ENCODE results near the gene UBB.

The UBB gene

DNA sequence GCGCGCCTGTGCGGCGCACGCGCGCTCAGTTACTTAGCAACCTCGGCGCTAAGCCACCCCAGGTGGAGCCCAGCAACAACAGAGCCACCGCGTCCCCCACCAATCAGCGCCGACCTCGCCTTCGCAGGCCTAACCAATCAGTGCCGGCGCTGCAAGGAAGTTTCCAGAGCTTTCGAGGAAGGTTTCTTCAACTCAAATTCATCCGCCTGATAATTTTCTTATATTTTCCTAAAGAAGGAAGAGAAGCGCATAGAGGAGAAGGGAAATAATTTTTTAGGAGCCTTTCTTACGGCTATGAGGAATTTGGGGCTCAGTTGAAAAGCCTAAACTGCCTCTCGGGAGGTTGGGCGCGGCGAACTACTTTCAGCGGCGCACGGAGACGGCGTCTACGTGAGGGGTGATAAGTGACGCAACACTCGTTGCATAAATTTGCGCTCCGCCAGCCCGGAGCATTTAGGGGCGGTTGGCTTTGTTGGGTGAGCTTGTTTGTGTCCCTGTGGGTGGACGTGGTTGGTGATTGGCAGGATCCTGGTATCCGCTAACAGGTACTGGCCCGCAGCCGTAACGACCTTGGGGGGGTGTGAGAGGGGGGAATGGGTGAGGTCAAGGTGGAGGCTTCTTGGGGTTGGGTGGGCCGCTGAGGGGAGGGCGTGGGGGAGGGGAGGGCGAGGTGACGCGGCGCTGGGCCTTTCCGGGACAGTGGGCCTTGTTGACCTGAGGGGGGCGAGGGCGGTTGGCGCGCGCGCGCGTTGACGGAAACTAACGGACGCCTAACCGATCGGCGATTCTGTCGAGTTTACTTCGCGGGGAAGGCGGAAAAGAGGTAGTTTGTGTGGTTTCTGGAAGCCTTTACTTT lies at the start of gene UBB:
UBB (plus strand) TSS at position 452 of the 856 bp plus-strand sequence. CDS start 817 bp downstream, outside the sequence.
- DNase-seq, result peak; percentile 73 to 79

DNA sequence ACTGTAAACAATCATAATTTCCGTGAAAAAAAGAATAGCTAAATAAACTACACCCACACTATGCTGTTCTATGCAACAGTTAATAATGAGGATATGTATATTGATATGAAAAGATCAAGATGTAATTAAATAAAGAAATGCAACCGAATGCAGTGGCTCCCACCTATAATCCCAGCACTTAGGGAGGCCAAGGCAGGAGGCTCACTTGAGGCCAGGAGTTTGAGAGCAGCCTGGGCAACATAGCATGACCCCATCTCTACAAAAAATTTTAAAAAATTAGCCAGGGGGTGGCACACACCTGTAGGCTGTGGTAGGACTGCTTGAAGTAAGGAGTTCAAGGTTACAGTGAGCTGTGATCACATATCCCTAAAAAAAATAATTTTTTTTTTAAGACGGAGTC lies 42.5 kb upstream of the UBB start:
- DNase-seq, result no peak

DNA sequence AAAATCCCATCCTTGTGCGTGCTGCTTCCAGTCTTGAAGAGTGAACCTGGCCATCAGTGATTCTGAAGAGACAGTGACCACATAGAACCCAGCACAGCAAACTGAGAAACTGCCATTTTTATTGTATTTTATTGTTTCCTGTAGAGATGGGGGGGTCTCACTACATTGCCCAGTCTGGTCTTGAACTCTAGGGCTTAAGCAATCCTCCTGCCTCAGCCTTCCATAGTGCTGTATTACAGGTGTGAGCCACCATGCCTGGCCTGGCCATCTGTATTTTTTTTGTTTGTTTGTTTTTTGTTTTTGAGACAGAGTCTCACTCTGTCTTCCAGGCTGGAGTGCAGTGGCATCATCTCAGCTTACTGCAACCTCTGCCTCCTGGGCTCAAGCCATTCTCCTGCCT lies 41.5 kb upstream of the UBB start:
- no peak for DNase-seq

DNA sequence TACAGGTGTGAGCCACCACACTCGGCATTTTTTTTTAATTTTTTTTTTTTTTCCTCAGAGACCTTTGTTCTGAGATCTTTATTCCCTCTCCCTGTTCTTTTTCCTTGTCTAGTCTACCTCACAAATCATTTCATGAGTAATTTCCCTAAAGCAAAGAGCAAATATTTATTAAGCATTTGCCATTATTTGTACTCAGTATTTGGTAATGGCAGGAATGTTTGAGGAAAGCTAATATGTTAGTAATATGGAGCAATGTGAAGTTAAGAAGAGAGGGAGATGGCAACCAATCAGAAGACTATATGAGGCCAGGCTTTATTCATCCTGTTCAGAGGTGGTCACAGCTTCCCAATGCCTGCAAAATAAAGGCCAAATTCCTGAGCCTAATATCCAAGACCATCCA lies 40.9 kb upstream of the UBB start:
- DNase-seq, result no peak

DNA sequence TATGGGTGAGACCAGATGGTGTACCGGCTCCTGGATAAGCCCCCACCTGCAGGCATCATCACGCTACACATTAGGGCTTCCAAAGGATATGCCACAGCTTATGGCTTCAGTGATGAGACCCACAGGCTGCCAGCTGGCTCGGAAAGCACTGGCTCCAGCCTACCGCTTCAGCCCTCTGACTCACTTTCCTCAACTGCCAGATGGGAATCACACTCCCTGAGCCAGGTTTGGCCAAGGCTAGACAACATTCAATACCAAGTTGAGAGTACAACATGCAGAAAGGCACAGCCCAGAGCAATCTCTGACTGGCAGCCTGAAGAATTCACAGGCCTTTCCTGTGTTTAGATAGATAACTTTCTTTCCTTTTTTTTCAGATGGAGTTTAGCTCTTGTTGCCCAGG lies 37.9 kb upstream of the UBB start:
- DNase-seq, result no peak

DNA sequence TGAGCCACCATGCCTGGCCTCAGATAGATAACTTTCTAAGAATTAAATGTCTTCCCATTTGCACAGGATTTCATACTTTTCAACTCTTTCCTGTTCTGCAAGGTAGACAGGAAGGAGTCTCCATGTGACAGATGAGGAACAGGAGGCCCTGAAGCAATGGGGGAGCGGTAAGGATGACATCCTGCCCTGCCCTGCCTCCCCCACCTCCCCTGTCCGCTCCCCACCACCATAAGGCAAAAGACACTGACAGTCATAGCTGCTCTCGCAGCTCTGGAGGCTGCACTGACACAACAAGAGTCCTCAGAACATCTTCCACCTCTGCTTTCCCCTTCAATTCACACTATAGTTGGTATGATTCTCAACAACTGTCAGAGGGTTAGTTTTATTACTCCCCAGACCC lies 37.3 kb upstream of the UBB start:
- DNase-seq, result no peak

DNA sequence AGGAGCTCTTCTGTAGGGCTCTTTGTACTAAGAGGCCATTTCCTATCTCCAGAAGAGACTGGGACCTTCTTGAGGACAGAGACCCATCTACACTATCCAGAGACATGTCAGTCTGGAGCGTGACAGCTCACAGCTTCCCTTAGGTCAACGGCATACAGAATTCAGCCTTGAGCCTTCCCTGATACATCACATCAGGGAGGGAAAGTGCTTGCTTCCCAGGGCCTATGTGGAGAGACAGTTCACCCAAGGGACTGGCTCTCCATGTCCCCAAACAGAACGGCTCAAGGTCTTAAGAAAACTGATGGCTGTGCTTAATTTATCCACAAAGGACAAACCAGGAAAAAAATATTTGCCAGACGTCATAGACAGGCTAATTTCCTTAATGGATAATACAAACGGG lies 35.3 kb upstream of the UBB start:
- DNase-seq, result no peak

DNA sequence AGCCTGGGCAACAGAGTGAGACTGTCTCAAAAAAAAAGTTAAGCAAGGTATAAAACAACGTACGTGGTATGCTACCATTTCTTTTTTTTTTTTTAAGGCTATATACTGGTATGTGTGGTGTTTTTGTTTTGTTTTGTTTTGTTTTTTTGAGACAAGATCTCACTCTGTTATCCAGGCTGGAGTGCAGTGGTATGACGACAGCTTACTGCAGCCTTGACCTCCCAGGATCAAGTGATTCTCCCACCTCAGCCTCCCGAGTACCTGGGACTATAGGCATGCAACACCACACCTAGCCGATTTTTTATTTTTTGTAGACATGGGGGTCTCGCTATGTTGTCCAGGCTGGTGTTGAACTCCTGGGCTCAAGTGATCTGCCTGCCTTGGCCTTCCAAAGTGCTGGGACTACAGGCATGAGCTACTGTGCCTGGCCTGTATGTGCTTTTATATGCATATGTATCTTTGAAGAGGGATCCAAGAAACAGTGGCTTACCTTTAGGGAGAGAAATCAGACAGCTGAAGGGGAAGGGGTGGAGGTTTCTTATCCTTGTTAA lies 34.1 kb upstream of the UBB start:
- DNase-seq, result no peak

DNA sequence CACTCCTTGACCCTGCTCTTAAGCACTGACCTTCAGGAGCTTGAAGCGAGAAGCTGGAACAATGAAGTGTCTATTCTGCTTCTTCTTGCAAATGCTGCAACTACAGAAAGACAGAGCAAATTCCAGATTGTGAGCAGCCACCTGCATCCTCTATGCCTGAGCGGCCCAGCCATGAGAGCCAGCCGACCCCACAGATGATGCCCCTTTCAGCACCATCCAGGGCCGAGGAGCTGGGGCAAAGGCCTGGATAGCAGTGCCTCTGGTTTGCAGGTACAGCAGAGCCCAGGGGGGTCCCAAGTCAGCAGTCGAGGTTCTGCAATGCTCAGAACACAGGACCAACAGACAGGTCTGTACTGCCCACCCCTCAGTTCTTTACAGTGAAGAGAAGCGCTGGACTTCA lies 32.3 kb upstream of the UBB start:
- DNase-seq, result no peak

DNA sequence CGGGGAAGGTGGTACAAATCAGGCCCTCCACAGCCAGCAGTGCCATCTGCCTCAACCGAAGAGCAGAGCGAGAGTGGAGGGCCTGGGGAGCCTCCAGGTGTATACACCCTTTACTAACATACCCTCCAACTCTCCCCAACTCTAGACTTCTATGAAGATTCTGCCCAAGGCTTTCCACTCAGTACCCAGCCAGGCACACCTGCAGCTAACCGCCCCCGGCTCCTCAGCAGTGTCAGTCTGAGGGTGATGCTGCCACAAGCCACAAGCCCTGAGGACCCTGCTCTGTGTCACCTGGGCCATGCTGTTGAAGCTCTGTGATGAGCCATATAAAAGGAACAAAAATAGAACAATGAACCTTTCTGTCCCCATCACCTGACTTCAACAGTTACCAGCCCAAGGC lies 31.5 kb upstream of the UBB start:
- no peak for DNase-seq

DNA sequence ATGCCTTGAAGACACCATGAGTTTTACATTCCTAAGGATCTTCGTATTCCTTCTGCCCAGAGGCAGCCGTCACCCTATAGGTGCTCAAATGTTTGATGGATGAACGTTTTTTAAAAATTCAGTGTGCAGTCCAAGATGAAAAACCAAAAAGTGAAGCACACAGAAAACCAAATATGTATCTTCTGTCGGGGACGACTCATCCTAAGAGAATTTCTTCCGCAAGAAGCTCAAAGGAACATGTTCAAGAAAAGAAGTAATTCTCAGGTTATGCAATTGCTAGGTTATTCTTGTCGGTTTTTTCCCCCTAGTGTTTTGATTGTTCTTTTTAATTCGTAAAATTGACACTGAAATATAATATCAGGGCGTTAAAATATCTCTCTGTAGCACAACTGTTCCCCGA lies 29.1 kb upstream of the UBB start:
- DNase-seq, result no peak

DNA sequence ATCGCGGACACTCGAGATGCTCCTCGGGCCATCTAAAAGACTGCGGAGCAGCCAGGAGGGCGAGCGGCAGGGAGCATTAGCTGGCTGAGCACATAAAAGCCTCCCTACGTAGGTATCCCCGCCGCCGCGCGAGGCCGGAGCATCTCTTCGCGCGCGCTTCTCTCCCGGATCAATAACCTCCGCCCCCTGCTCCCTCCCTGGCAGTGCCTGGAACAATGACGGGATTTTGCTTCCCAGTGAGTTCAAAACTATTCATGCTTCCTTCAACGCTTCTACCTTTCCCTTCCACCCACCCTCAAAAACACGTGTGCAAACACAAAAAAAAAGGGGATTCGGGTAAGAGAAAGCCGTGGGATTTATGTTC lies 28.6 kb upstream of the UBB start:
- peak in 1 of 2 experiments; percentile 5 for DNase-seq

DNA sequence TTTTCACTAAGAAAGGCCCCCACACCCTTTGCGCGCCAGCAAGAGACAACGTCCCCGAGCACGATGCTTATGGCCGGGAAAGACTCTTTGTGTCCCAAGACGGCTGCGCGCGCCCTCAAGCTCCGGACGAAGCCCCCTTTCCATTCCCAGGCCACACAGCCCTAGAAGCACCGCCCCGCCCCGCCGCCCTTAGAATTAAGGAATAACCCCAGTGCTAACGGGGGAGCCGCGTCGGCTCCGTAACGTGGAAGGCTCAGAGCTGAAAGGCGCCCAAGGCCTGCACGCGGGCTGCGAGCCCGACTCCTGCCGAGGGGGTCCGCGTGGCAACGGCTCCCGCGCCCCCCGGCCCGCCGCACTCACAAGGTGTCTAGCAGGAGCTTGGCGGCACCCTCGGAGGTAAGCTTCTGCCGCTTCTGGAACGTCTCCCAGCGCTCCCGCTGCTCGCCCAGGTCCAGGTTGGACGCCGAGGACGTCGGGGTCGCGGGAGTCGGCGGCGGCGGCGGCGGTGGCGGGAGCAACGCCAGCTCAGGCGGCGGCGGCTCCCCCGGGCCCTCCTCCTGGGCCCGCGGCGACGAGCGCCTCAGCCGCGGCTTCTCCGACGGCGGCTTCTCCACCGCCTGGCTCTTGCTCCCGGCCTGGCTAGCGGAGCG lies 28.1 kb upstream of the UBB start:
- peak in 1 of 2 experiments; percentile 5 for DNase-seq

DNA sequence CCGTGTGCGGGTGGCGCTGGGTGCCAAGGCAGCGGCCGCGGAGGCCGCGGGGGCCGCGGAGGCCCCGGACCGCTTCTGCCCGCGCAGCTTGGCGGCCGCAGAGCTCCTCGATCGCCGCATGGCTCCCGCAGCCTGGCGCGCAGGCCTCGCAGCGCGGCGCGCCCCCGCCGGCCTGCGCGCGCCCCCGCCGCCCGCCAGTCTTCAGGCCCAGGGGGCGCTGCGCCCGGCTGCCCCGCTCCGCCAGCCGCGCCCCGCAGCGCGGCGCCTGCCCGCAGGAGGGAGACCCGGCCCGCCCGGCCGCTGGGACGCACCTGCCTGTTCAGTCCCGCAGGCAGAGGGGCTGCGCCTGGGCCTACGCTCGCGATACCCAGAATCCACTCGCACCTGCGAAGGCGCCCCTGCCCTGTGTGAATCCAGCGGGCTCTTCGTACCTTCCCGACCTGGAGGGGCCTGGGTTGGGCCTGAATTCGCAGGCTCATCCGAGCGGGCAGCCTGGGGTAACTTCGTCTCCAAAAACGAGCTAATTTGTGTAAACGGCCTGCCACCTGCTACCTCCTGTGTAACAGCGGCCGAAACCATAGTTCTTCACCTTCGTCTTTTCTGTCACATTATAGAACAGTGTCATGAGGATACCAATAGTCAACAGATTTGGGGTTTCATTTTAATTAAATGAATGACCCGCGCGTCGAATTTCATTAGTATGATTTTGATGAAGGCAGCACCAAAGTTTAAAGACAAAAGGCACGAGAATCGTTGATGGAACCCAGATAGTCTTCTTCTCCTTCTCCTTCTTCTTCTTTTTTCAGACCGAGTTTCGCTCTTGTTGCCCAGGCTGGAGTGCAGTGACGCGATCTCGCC lies 27.3 kb upstream of the UBB start, which contains the start of gene CENPV:
CENPV (minus strand) TSS at position 153 of the 858 bp plus-strand sequence; CDS start at position 120, 33 bp downstream.
- peak in 1 of 2 experiments; percentile 20 for DNase-seq

DNA sequence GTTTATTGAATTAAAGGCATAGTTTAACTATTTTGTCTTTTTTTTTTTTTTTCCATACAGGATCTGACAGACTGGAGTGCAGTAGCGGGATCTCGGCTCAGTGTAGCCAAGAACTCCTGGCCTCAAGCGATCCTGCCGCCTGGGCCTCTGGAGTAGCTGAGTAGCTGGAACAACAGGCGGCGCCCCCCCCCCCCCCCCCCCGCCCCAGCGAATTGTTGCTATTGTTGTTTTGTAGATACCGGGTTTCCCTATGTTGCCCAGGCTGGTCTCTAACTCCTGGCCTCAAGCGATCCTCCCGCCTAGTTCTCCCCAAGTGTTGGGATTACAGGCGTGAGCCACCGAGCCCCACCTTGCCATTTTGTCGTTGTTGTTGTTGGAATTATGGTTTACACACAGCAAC lies 26.3 kb upstream of the UBB start:
- DNase-seq, result no peak

DNA sequence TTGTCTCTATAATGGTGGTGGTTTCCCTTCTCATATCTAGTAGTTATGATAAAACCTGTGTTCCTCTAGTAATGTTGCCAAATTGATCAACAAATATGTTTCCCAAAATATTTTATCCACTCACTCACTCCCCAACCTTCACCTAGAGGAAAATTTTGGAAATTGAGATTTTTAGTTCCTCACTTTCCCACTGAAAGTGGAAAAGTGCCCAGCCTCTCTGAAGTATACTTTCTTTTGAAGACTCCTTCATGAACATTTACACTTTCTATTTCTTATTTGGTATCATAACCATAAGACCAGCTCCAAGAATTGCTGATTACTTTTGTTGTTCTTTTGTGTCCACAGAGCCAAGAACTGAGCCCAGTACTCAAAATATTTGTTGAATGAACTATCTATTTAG lies 22.5 kb upstream of the UBB start:
- DNase-seq, result no peak

DNA sequence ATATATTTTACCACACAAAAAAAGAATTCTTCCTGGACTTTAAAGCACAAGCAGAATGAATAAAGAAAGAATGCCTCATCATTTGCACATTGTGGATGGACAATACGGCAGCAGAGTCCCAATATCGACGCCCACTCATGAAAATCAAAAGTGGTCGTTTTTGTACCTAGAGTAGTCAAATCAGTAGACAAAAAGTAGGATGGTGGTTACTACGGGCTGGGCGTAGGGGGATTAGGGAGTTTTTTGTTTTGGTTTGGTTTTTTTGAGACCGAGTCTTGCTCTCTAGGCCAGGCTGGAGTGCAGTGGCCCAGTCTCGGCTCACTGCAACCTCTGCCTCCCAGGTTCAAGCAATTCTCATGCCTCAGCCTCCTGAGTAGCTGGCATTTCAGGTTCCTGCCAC lies 19.0 kb upstream of the UBB start:
- DNase-seq, result no peak

DNA sequence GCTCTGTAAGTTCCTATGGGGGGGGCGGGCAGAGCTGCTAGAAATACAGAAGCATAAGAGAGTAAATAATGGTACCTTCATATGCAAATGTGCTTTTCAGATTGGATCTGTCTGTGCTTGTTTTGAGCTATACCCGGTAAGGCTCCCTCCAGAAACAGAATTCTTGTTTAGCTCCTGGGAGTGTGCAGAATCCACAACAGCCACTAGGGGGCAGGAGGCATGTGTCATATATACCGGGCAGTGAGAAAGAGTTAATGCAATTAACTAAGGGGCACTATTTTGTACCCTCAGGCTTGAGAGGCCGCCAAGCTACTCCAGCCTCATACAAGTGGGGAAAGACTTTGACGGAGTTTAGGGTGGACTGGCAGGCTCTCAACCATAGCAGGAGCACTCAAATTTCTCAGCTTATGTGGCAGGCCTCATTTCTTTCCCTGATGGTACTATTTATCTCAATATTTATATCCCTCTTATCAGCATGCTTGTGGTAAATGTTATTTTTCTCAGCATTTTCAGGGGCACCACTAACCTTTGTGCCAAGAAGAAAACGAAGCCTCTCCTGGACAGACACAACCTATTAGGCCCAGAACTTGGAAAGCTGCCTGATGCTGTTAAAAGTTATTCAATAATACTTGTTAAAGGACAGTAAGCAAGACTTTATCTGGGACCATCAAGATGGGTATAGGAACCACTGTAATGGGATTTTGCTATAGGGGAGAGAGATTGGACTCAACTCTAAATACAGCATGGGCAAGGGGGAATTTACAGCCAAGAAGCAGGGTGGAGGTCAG lies 16.9 kb upstream of the UBB start:
- DNase-seq, result peak; percentile 58 to 77

DNA sequence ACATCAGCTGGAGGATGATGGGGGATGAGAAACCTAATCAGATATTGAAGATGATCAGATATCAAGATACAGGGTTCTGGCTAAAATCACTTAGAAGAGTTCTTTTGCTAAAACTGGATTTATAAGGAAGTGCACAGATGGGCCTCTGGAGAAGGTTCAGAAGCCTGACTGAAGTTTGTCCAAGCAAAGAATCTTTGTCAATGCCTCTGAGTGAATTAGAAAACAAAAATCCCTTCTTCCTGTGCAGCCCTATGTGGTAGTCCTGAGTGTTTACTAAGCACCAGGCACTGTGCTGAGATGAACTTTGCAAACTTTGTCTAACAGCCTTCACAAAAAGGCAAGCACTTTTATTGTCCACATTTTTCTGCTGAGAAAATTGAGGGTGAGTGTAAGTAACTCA lies 16.3 kb upstream of the UBB start:
- no peak for DNase-seq

DNA sequence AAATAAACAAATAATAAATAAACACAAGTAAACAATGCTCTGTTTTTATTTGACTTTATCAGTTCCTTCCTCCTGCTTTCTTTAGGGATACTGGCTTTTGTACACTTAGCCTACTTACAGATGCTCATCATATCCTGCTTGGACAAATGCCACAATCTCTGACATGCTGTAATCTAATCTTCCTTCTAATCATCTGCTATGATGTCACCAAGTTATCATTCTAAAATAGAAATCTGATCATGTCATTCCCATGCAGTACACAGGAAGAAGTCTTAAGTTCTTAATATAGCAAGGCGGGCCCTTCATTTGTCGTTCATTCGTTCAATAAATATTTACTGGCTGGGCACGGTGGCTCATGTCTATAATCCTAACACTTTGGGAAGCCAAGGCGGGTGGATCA lies 9.1 kb upstream of the UBB start:
- DNase-seq, result no peak

DNA sequence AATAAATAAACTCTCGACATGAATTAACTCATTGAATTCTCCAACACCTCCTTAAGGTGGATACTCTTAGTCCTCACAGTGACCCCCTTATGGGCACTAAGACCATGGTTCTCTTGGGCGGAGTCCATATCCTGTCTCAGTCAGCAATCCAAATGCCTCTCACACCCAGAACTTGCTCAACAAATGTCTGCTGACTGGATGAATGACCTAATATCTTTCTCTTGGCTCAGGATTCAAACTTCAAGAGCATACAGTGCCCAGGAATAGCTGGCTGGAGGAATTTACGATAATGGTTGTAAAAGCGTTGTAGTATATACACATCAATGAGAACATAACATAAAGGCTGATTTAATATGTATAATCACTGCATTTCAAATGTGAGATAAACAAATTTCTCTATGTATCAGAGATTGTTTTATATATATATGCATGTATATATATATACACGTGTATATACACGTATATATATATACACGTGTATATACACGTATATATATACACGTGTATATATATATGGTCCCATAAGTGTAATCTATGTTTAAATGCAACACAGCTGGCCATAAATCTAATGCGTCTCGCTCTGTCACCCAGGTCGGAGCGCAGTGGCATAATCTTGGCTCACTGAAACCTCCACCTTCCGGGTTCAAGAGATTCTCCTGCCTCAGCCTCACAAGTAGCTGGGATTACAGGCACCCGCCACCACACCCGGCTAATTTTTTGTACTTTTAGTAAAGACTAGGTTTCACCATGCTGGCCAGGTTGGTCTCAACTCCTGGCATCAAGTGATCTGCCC lies 6.5 kb upstream of the UBB start:
- no peak for DNase-seq

DNA sequence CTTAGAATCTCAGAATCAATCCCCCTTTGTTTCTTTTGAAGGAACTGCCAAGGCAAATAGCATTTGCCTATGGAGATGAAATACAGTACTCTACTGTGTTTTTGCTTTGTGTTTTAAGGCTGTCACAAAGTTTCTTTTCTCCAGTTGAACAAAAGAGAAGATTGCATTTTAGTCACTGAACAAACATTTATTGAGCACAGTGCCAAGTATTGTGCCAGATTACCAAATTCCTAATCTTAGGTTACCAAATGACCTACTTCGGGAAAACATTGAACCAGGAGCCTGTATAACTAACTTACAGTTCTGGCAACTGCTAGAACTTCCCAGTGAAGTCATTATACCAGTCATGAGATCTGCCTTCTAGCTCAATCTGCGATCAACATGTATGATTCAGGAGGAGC lies 3.0 kb upstream of the UBB start:
- no peak for DNase-seq
